ENCODE data around the gene EPHA2.
"Not testable (repeated sequence)": the region's sequence is repeated elsewhere in the genome, so short reads cannot be mapped to it uniquely, and the experiment has no call there.

The EPHA2 gene

GRCh38 chr1:16117369-16117768 lies 38.5 kb downstream of the EPHA2 start:
- no peak for DNase-seq

GRCh38 chr1:16116625-16117024 lies 39.2 kb downstream of the EPHA2 start:
- DNase-seq = no peak

DNA sequence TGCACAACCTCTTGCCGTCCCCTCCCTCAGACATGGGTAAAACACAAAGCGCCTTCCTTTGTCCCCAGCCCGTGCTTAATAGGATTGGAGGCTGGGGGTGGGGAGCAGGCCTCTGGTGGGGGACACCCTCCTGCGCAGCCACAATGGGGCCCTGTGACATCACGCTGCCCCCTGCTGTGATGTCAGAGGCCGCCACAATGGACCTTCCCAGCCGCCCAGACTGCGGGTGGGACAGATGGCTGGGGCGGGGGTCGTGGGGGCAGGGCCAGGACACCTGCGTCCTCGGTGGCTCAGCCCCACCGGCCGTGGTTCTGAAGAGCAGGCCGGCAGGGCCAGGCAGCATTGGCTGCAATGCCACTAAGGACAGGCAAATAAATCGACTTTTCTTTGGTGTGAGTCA lies 39.9 kb downstream of the EPHA2 start:
- DNase-seq = no peak

GRCh38 chr1:16115468-16115983 lies 40.3 kb downstream of the EPHA2 start:
- no peak for DNase-seq

- DNase-seq = no peak
Observed at GRCh38 chr1:16114527-16115467, 41.1 kb downstream of the EPHA2 start.

DNA sequence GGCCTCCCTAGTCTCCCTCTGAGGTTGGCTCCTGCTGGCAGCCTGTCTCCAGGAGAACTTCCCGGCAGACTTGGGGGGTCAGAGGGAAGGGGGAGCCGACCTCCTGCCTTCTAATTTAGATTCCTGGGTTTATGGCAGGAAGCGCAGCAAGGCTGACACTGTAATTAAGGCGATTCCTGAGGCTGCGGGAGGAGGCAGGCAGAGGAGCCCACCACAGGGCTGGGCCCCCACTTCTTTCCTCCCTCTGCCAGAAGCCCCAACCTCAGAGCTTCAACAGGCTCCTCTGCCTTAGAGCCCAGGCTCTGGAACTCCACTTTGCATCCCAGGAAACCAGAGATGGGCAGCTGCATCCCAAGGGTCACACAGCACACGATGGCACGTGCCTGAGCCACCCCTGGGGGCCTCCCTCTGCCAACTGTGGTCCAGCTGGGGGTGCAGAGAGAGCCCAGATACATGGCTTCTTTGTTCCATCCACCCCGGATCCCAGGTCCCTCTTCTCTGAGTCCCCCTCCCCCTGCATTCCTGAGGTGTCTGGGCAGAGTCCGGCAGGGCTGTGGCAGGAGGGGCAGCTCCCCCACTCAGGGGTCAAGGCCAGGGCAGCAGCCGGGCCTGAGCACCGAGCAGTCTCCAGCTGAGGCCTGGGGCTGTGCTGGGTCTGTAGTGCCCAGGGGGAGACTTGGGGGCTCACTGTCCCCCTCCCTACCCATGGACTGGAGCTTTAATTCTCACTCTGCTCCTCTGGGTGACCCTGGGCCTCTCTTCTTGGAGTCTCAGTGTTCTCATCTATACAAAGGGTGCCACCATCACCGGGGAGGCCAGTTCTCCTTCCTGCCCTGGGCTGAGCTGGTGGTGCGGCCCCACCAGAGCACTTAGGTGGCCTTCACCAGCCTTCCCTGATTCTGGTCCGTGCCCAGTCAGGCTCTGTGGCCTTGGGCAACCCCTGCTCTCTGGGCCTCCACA lies 43.0 kb downstream of the EPHA2 start:
- DNase-seq = no peak

- DNase-seq = no peak
Observed at GRCh38 chr1:16111771-16112595, 43.9 kb downstream of the EPHA2 start.

DNA sequence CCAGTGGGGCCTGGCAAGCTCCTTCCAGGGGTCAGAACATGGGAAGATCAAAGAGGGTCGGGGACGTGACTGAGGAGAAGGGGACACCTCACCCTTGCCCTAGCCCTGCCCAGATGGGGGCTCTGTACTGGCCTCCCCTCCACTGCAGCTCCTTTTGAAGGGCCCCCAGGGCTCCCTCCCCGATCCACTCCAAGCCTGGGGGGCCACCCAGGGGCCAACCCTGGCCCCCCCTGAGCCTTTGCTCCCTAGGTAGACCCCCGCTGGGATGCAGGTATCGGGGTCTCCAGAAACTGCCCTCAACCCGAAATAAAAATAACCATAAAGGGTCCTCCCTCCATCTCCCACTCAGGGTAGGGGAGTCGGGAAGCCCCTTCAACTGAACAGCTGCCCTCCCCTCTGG lies 45.0 kb downstream of the EPHA2 start:
- DNase-seq = no peak

DNA sequence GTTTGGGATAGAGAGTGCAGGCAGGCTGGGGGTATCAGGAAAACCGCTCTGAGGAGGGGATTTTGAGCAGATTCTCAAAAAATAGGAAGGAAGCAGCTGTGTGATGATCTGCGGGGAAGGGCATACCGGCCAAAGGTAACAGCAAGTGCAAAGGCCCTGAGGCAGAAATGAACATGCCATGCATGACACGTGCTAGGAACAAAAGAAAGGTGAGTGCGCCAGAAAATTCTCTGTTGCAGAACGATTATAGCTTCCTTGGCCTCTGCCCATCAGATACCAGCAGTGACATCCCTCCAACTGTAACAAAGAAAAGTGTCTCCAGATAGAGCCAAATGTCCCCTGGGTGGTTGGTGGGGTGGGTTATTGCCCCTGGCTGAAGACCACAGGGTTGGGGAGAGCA lies 45.4 kb downstream of the EPHA2 start:
- DNase-seq = no peak

DNA sequence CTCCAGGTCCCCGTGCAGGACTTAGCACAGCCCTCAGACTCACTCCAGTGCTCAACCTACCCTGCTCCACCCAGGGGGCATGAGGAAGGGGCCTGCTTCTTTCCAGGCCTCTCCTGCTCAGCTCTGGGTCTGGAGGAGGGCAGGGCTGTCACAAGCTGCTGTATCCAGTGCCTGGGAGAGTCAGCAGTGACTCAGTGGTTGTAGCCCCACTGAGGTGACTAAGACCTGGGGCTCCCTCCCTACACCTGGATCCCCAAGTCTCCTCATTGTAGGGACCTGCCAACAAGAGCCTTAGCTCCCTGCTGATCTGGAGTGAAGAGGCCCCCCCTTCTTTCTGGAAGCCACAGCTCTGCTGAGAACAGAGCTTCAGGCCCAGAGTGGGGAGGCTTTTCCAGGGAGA lies 46.3 kb downstream of the EPHA2 start:
- DNase-seq = no peak

DNA sequence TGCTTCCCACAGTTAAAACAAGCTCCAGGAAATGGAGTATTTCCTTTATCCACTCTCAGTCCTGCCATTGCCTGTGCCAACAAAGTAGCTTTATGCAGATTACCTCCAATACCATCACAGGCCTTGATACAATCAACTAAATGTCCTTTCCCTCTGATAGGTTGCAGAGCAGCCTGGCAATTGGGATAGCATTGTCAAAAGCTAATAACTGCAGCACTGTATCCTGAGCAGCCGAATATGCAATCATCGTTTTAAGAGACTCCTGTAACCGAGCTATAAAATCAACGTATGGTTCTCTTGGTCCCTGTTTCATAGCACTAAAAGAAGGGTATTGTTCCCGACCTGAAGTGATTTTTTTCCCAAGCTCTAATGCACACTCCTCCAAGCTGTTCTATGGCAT lies 48.8 kb downstream of the EPHA2 start:
- not testable (repeated sequence) for DNase-seq

DNA sequence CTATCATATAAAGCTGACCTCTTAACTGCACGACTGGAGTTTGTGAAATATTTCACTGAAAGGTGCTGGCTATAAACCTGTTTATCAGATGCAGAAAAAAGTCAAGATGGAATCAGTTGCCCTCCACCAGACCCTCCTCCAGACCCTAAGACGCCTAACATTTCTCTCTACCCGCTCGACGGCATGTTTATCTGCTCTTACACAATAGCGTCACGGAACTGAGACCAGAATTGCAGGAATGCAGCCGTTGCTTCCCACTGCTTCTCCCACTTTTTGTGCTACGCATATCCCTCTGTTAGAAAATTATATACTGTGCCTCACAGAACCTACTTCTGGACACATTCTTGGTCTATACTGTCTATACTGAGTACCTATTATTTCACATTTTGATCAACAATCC lies 54.2 kb downstream of the EPHA2 start:
- DNase-seq = no peak

DNA sequence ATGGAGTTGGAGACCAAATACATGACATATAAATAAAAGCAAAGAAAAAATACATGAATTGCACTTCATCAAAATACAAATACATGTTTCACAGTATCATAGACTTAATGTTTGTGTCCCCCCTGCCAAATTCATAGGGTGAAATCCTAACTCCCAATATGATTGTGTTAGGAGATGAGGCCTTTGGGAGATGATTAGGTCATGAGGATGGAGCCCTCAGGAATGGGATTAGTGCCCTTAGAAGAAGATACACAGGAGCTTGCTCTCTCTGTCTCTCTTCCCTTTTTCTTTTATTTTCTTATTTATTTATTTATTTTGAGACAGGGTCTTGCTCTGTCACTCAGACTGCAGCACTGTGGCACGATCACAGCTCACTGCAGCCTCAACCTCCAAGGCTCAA lies 56.5 kb downstream of the EPHA2 start:
- DNase-seq = no peak

- no peak for DNase-seq
Observed at GRCh38 chr1:16095447-16095846, 60.4 kb downstream of the EPHA2 start.

- DNase-seq = no peak
Observed at GRCh38 chr1:16094453-16095158, 61.3 kb downstream of the EPHA2 start.

GRCh38 chr1:16093611-16094010 lies 62.3 kb downstream of the EPHA2 start:
- no peak for DNase-seq

GRCh38 chr1:16092923-16093511 lies 62.9 kb downstream of the EPHA2 start:
- DNase-seq = no peak

- DNase-seq = no peak
Observed at GRCh38 chr1:16092097-16092922, 63.6 kb downstream of the EPHA2 start.

DNA sequence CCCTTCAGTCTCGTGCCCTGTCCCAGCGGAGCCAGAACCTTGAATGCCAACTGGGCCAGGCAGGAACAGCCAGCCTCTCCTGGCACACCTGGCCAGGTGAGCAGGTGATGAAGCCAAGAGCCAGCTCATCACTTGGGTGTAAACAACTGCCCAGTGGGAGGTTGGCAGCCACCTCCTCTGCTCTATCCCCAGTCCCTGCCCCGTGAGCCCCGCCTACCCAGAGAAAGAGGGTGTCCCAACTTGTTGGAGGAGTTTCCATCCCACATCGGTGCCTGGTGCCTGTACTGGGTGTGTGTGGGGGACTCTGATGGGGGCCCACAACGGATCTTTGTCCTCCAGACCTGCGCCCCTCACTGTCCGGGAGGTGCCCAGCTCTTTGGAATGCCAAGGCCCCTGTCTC lies 64.6 kb downstream of the EPHA2 start:
- no peak for DNase-seq

DNA sequence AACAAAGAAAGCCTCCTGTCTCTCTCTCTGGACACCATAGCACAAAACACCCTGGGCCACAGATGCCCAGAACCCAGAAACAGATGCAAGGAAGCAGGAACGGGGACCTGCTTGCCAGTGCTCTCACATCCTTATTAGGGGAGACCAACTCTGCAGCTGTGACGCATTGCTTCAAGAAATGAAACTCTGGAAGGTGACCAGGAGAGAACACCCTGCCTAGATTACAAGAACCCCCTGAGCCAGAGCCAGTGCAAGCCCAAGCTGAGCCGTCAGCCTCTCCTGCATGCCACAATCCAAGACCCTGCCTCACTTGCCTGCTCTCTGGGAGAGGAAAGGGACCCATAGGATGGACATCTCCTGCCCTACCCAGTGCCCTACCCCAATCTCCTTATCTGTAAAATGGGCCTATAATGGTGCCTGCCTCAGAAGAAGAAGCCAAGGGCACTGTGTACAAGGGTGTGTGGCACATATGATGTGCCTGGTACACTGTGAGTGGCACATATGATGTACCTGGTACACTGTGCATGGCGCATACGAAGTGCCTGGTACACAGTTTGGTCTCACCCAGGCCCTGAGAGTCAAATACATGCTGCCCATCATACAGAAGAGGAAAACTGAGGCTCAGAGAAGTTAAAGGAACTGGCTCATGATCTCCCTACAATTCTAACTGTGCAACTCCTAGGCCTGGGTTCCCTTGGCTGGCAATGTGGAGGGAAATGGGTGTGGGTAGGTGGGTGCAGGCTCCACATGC lies 65.6 kb downstream of the EPHA2 start:
- DNase-seq = no peak

Measured in activated CD4-positive, alpha-beta T cell treated with anti-CD3 and anti-CD28 coated beads, Interleukin-2, amount 50 U/mL, for 4 hours (primary cell).